Measurements from ENCODE around the gene CNIH2. TPM values are rescaled to one million over a fixed set of nuclear protein-coding genes. Genes with fewer than 3 reads are reported as not detected.

CNIH2 gene
- total RNA-seq, 2 experiments from 2014 or later, result 4.1 to 6.2 TPM

GRCh38 chr11:66315498-66315885, 37.5 kb downstream of the CNIH2 start:
- Mint-ChIP-seq H3K36me3 (ENCODE audit: low read depth) (no peaks in the 10 kb centered on the region), H3K27me3 (no peaks in the 10 kb centered on the region), H3K27ac (peak overlapping the region; percentile 95), H3K4me1 (ENCODE audit: low read depth) (peaks cover 55% of the 10 kb centered on the region), H3K9me3 (no peaks in the 10 kb centered on the region), H3K4me3 (peak overlapping the region; percentile 72)
- Histone ChIP-seq H3K9me3 (ENCODE audit: control insufficient read depth in 1 of 2, insufficient read depth in 1 of 2, low read length in 2 of 2) (no peaks in the 10 kb centered on the region), H3K4me3 (ENCODE audit: low read length) (no peak overlapping the region), H3K27ac (ENCODE audit: low read depth in 1 of 2, low read length in 2 of 2) (peak overlapping the region in 1 of 2 donors; percentile 91), H3K4me1 (ENCODE audit: insufficient read depth, low read length) (peaks cover 76% of the 10 kb centered on the region), H3K27me3 (ENCODE audit: control insufficient read depth in 1 of 2, insufficient read depth in 2 of 2, low read length in 2 of 2) (no peaks in the 10 kb centered on the region), H3K36me3 (ENCODE audit: insufficient read depth, low read length) (no peaks in the 10 kb centered on the region)
- ChIA-PET POLR2A (no interaction called here), CTCF (interaction anchor here (0.6 kb wide), 1 partner anchor 790 kb away, joined by 4 read pairs; no protein-coding TSS in a partner anchor)
- intact Hi-C loops (cut with DNase I, micrococcal nuclease), result no loop called here
- TF ChIP-seq CTCF (IDR thresholded peaks at IDR 0.05), result no peak
- no peak for ATAC-seq (ENCODE audit: poor library complexity)
- DNase-seq, result no peak

GRCh38 chr11:66315921-66316811, 38.2 kb downstream of the CNIH2 start:
- no peak for DNase-seq
- intact Hi-C loops (cut with DNase I, micrococcal nuclease), result no loop called here

GRCh38 chr11:66316849-66317251, 38.9 kb downstream of the CNIH2 start, which contains the start of gene CD248:
Gene CD248, minus strand, starts transcription at chr11:66317044. Its CDS starts 17 bp downstream, at chr11:66317027.
- Mint-ChIP-seq H3K36me3 (ENCODE audit: low read depth) (no peaks in the 10 kb centered on the region), H3K4me1 (ENCODE audit: low read depth) (peaks cover 55% of the 10 kb centered on the region), H3K27me3 (no peaks in the 10 kb centered on the region), H3K9me3 (no peaks in the 10 kb centered on the region), H3K27ac (peak within 1 kb of the TSS; percentile 99), H3K4me3 (peak within 1 kb of the TSS; percentile 88)
- Histone ChIP-seq H3K4me3 (ENCODE audit: low read length) (no peak within 1 kb of the TSS), H3K27ac (ENCODE audit: low read depth in 1 of 2, low read length in 2 of 2) (peak within 1 kb of the TSS; percentile 82 to 91), H3K36me3 (ENCODE audit: insufficient read depth, low read length) (no peaks in the 10 kb centered on the region), H3K4me1 (ENCODE audit: insufficient read depth, low read length) (peaks cover 68% of the 10 kb centered on the region), H3K9me3 (ENCODE audit: control insufficient read depth in 1 of 2, insufficient read depth in 1 of 2, low read length in 2 of 2) (no peaks in the 10 kb centered on the region), H3K27me3 (ENCODE audit: control insufficient read depth in 1 of 2, insufficient read depth in 2 of 2, low read length in 2 of 2) (no peaks in the 10 kb centered on the region)
- TF ChIP-seq CTCF (IDR thresholded peaks at IDR 0.05), result no peak
- no peak for ATAC-seq (ENCODE audit: poor library complexity)
- peak in 2 of 14 experiments; percentile 37 to 38 for DNase-seq
- CTCF ChIA-PET, result no interaction called here
- POLR2A ChIA-PET, result interaction anchor here (0.9 to 2.3 kb wide), 10 partner anchors 10 to 1572 kb away, joined by 3 to 12 read pairs (median 6); partner anchors contain the start of genes B4GAT1, BRMS1, SLC29A2 and YIF1A
- intact Hi-C loops (cut with DNase I, micrococcal nuclease), result no loop called here

More at GRCh38 chr11:66315921-66316811, 38.2 kb downstream of the CNIH2 start:
- Mint-ChIP-seq H3K4me1 (ENCODE audit: low read depth) (peaks cover 55% of the 10 kb centered on the region), H3K27me3 (no peaks in the 10 kb centered on the region), H3K4me3 (peak overlapping the region; percentile 72), H3K9me3 (no peaks in the 10 kb centered on the region), H3K36me3 (ENCODE audit: low read depth) (no peaks in the 10 kb centered on the region), H3K27ac (peak overlapping the region; percentile 95)
- no peak for TF ChIP-seq CTCF (IDR thresholded peaks at IDR 0.05)
- peaks cover 75% of the 10 kb centered on the region for H3K4me1 ChIP-seq (ENCODE audit: insufficient read depth, low read length)
- H3K27me3 ChIP-seq (ENCODE audit: control insufficient read depth in 1 of 2, insufficient read depth in 2 of 2, low read length in 2 of 2), result no peaks in the 10 kb centered on the region
- no peak overlapping the region for H3K4me3 ChIP-seq (ENCODE audit: low read length)
- H3K9me3 ChIP-seq (ENCODE audit: control insufficient read depth in 1 of 2, insufficient read depth in 1 of 2, low read length in 2 of 2), result no peaks in the 10 kb centered on the region
- no peaks in the 10 kb centered on the region for H3K36me3 ChIP-seq (ENCODE audit: insufficient read depth, low read length)
- POLR2A ChIA-PET, result interaction anchor here (1.4 to 2.3 kb wide), 6 partner anchors 10 to 70 kb away, joined by 4 to 12 read pairs (median 8); partner anchors contain the start of genes B4GAT1, SLC29A2 and YIF1A
- peak overlapping the region in 1 of 2 donors; percentile 91 for H3K27ac ChIP-seq (ENCODE audit: low read depth in 1 of 2, low read length in 2 of 2)
- no peak for ATAC-seq (ENCODE audit: poor library complexity)
- CTCF ChIA-PET, result interaction anchor here (0.6 kb wide), 1 partner anchor 791 kb away, joined by 4 read pairs; no protein-coding TSS in a partner anchor

Data from CD4-positive, alpha-beta T cell (primary cell).